GM20000 (cell line): Measurements from ENCODE around the gene ZNF512.
A peak's percentile ranks its signal among the peaks of the same experiment; 100 is the strongest.

Experiments
- DNase-seq: peaks from one replicate; pipeline ENCODE4 v3.0.0; 2012; ENCODE audit warnings: low spot score
- TF ChIP-seq, protein P1 (sequence below): IDR thresholded peaks from 2 replicates; pipeline ENCODE4 v1.5.1; 2012; ENCODE audit warnings: mild to moderate bottlenecking, control low read depth; ENCODE audit errors: extremely low read depth, missing control alignments

Gene ZNF512

DNA sequence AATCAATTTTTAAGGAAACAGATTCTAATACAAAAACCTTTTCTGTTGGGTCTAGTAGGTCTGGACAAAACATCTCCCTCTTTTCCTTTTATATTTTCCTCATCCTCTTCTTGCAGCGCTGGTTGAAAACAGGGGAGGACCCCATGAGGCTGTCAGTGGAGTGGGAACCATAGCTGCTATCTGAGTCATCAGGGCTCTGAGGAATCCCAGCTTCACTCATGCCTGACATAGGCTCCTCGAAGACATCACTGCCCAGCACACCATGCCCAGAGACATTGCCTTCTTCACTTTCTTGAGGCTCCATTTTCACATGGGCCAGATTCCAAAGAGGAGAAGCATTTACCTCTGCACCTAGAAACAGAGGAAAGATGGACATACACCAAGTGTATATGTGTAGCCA is 70.6 kb downstream of the ZNF512 start:
- TF ChIP-seq, protein P1, sequence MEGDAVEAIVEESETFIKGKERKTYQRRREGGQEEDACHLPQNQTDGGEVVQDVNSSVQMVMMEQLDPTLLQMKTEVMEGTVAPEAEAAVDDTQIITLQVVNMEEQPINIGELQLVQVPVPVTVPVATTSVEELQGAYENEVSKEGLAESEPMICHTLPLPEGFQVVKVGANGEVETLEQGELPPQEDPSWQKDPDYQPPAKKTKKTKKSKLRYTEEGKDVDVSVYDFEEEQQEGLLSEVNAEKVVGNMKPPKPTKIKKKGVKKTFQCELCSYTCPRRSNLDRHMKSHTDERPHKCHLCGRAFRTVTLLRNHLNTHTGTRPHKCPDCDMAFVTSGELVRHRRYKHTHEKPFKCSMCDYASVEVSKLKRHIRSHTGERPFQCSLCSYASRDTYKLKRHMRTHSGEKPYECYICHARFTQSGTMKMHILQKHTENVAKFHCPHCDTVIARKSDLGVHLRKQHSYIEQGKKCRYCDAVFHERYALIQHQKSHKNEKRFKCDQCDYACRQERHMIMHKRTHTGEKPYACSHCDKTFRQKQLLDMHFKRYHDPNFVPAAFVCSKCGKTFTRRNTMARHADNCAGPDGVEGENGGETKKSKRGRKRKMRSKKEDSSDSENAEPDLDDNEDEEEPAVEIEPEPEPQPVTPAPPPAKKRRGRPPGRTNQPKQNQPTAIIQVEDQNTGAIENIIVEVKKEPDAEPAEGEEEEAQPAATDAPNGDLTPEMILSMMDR, result no peak

DNA sequence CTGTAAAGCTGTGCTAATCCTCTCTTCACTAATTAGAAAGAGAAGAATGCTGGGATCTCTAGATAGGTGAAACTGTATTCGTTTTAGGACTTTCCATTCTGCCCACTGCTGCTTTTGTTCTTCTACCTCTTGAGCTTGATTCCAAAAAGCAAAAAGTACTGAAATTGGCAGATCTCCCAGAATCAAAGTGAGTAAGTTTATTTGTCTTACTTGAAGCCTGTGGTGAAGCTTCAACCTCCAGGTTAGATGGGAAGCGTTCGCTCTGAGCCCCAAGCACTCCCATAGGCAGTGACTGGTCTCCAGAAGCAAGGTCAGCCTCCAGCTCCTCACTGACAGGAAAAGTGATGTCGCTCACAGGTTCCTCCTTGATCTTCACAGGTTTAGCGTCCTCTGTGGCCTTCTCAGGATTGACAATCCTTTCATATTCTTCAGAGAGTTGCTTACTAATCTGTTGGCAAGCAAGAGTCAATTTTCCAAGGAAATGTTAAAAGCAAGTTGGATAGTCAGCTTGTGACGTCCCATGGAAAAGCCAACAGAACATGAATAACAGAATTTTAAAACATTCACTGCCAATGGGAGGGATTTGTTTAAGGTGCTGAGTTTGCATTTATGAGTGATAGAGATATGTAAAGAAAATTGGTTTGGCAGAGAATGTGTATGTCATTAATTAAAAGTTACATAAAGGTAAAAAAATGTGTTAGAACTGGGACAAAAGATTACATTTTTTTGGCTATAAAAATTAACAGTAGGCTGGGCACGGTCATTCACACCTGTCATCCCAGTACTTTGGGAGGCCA is 72.5 kb downstream of the ZNF512 start:
- DNase-seq, result no peak
- TF ChIP-seq, protein P1, result no peak

More for the DNA sequence above, 70.6 kb downstream of the ZNF512 start:
- no peak for DNase-seq

DNA sequence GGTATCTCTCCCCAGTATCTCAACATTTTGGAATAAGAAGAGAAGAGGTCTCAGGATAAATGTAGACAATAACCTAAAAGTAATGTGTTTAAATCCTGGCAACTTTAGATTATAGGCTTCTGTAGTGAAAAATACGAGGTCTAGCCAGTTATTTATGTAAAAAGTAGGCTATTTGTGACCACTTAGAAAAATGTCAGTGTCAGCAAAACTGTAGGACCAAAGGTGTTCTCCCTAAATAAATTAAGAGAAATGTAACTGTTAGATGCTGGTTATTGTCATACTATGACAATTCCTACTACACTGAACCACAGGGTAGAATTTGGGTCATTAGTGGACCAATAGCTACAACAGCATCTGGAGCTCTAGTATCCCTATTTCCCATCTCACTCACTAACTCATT is 78.5 kb downstream of the ZNF512 start:
- no peak for DNase-seq
- TF ChIP-seq, protein P1, result no peak

DNA sequence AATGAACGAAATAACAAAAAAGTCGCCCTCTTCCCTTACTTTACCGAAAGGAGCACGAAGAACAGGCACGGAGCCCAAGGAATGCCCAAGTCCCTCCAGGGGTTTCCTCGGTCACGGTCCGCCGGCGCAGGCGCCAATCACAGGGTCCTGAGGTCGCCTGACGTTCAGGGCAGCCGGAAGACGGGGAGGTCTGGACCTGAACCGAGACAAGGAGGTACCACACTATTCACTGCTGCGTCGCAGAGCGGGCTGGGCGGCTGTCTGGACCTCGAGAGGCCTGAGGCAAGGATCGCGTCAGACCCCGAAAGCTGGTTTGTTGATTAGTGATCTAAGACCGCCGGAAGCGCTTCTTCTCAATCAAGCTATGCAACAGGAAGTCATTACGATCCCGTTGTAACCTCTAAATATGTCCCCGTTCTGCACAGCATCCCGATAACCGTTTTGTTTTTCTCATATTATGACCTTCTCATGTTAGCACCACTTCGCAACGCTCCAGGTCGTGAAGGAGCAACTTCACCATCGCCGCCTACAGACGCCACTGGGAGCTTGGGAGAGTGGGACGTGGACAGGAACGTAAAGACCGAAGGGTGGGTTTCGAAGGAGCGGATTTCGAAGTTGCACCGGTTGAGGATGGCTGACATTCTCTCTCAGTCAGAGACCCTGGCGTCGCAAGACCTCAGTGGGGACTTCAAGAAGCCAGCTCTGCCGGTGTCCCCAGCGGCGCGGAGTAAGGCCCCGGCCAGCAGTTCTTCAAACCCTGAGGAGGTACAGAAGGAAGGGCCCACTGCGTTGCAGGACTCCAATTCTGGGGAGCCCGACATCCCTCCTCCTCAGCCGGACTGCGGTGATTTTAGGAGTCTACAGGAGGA is 80.7 kb downstream of the ZNF512 start, which contains the start of the genes SLC4A1AP and SUPT7L:
Gene SLC4A1AP (plus strand): TSS at position 605 of the 869 bp plus-strand sequence. CDS start 26 bp downstream, at position 631.
Gene SUPT7L (minus strand): TSS at position 330 of the 869 bp plus-strand sequence. CDS start 1,422 bp downstream, outside the sequence.
- peak; percentile 76 for DNase-seq
- TF ChIP-seq, protein P1, result no peak

DNA sequence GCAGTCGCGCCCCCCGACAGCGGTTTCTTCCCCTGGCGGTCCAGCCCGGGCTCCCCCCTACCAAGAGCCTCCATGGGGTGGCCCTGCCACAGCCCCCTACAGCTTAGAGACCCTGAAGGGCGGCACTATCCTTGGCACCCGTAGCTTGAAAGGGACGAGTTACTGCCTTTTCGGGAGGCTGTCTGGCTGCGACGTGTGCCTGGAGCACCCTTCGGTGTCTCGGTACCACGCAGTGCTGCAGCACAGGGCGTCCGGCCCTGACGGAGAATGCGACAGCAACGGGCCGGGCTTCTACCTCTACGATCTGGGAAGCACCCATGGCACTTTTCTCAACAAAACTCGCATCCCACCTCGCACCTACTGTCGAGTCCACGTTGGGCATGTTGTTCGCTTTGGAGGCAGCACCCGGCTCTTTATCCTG is 81.3 kb downstream of the ZNF512 start:
- peak; percentile 5 for DNase-seq
- TF ChIP-seq, protein P1, result no peak

DNA sequence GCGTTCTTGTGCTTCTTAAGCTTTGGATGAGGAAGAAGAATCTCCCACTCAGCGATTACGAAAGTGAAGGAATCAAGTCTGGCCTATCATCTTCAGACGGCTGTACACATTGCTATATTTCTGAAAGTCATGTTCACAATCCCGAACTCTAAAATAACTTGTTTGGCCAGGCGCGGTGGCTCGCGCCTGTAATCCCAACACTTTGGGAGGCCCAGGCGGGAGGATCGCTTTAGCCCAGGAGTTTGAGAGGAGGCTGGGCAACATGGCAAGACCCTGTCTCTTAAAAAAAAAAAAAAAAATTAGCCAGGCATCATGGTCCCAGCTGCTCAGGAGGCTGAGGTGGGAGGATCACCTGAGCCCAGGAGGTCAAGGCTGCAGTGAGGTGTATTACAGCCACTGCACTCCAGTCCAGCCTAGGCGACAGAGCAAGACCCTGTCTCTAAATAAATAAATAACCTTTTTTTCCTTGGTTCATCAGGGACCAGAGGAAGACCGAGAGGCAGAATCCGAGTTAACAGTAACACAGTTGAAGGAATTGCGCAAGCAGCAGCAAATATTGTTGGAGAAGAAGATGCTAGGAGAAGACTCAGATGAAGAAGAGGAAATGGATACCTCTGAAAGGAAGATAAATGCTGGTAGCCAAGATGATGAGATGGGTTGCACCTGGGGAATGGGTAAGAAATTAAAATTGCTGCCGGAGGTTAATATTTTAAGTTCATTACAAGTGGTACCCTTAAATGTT is 82.0 kb downstream of the ZNF512 start:
- DNase-seq, result no peak
- TF ChIP-seq, protein P1, result no peak
